Activated T-helper 2 cell treated with anti-CD3 and anti-CD28 coated beads, Interferon-gamma antibody, Interleukin-2, Interleukin-4, amounts not matched to agents 10 μg/mL and 5 μg/mL and 100 μg/mL, durations not matched to agents 14 hours and 24 hours and 36 hours (primary cell): ENCODE measurements around the gene FREM3. TPM values are rescaled to one million over a fixed set of nuclear protein-coding genes. Genes with fewer than 3 reads are reported as not detected.
A peak's percentile ranks its signal among the peaks of the same experiment; 100 is the strongest.
"Not testable (repeated sequence)": the region's sequence is repeated elsewhere in the genome, so short reads cannot be mapped to it uniquely, and the experiment has no call there.

ENCODE experiments used
- DNase-seq: peaks from one replicate; pipeline ENCODE4 v3.0.0; 2021; ENCODE audit warnings: low spot score
- H3K27ac Mint-ChIP-seq: one replicate; pipeline ENCODE4 v1.8.0; 2021; ENCODE audit warnings: mixed read lengths
- H3K27me3 Mint-ChIP-seq: one replicate; pipeline ENCODE4 v1.8.0; 2021; ENCODE audit warnings: low read depth, mixed read lengths
- H3K36me3 Mint-ChIP-seq: one replicate; pipeline ENCODE4 v1.8.0; 2021; ENCODE audit warnings: low read depth, mixed read lengths
- H3K4me1 Mint-ChIP-seq: one replicate; pipeline ENCODE4 v1.8.0; 2021; ENCODE audit warnings: low read depth, mixed read lengths
- H3K4me3 Mint-ChIP-seq: one replicate; pipeline ENCODE4 v1.8.0; 2021; ENCODE audit warnings: low read depth, mild to moderate bottlenecking, moderate library complexity, mixed read lengths
- H3K9me3 Mint-ChIP-seq: one replicate; pipeline ENCODE4 v1.8.0; 2021; ENCODE audit warnings: mixed read lengths
- intact Hi-C: fragments of 100-400 bp; cut with micrococcal nuclease; formaldehyde crosslinking; loops from one replicate; pipeline ENCODE4 v1.15.1; 2023
- total RNA-seq: library from RNA; stranded (reverse); gene quantifications from 2 replicates; pipeline ENCODE4 v1.2.3, GENCODE V29; 2022

The FREM3 gene
- total RNA-seq, 1 donor from 2014 or later: not detected

- no peak for DNase-seq
- peaks cover 19% of the 10 kb centered on the region for H3K4me1 Mint-ChIP-seq
- no peaks in the 10 kb centered on the region for H3K9me3 Mint-ChIP-seq
- no peaks in the 10 kb centered on the region for H3K27me3 Mint-ChIP-seq
- peaks cover 45% of the 10 kb centered on the region for H3K36me3 Mint-ChIP-seq
- no peak overlapping the region for H3K4me3 Mint-ChIP-seq
- no peak overlapping the region for H3K27ac Mint-ChIP-seq
- intact Hi-C loops: loop anchor here (5.0 kb wide), 2 partner anchors 62 to 147 kb away; partner anchors contain the start of gene FREM3
Observed at GRCh38 chr4:143555676-143556075, 144.8 kb downstream of the FREM3 start.

GRCh38 chr4:143554728-143555597, 145.5 kb downstream of the FREM3 start:
- intact Hi-C loops: loop anchor here (5.0 kb wide), 2 partner anchors 62 to 147 kb away; partner anchors contain the start of gene FREM3
- no peak overlapping the region for H3K27ac Mint-ChIP-seq

GRCh38 chr4:143549928-143550327, 150.5 kb downstream of the FREM3 start:
- Mint-ChIP-seq H3K4me3 (no peak overlapping the region), H3K27me3 (no peaks in the 10 kb centered on the region), H3K4me1 (peaks cover 10% of the 10 kb centered on the region), H3K27ac (no peak overlapping the region), H3K36me3 (peaks cover 73% of the 10 kb centered on the region), H3K9me3 (no peaks in the 10 kb centered on the region)
- DNase-seq: no peak
- intact Hi-C loops: no loop called here

More at GRCh38 chr4:143554728-143555597, 145.5 kb downstream of the FREM3 start:
- no peaks in the 10 kb centered on the region for H3K27me3 Mint-ChIP-seq
- peaks cover 46% of the 10 kb centered on the region for H3K36me3 Mint-ChIP-seq
- H3K9me3 Mint-ChIP-seq: no peaks in the 10 kb centered on the region
- peaks cover 16% of the 10 kb centered on the region for H3K4me1 Mint-ChIP-seq
- DNase-seq: no peak
- no peak overlapping the region for H3K4me3 Mint-ChIP-seq

- DNase-seq: no peak
- Mint-ChIP-seq H3K27ac (peak overlapping the region; percentile 47), H3K4me1 (peaks cover 7% of the 10 kb centered on the region), H3K9me3 (peaks cover 9% of the 10 kb centered on the region), H3K4me3 (no peak overlapping the region), H3K27me3 (no peaks in the 10 kb centered on the region), H3K36me3 (peaks cover 80% of the 10 kb centered on the region)
- intact Hi-C loops: no loop called here
Observed at GRCh38 chr4:143539670-143540023, 160.8 kb downstream of the FREM3 start.

- H3K4me3 Mint-ChIP-seq: no peak overlapping the region
- no peaks in the 10 kb centered on the region for H3K27me3 Mint-ChIP-seq
- intact Hi-C loops: no loop called here
- H3K36me3 Mint-ChIP-seq: peaks cover 79% of the 10 kb centered on the region
- peaks cover 9% of the 10 kb centered on the region for H3K9me3 Mint-ChIP-seq
- DNase-seq: no peak
- H3K4me1 Mint-ChIP-seq: peaks cover 7% of the 10 kb centered on the region
- H3K27ac Mint-ChIP-seq: peak overlapping the region; percentile 47
Observed at GRCh38 chr4:143538979-143539669, 161.4 kb downstream of the FREM3 start.

GRCh38 chr4:143531788-143532491, 168.5 kb downstream of the FREM3 start:
- H3K27ac Mint-ChIP-seq: no peak overlapping the region
- no peaks in the 10 kb centered on the region for H3K9me3 Mint-ChIP-seq
- peaks cover 73% of the 10 kb centered on the region for H3K36me3 Mint-ChIP-seq
- H3K4me3 Mint-ChIP-seq: no peak overlapping the region
- H3K4me1 Mint-ChIP-seq: peaks cover 2% of the 10 kb centered on the region
- no peaks in the 10 kb centered on the region for H3K27me3 Mint-ChIP-seq
- DNase-seq: no peak
- intact Hi-C loops: no loop called here

- Mint-ChIP-seq H3K9me3 (no peaks in the 10 kb centered on the region), H3K4me3 (no peak overlapping the region), H3K4me1 (peaks cover 4% of the 10 kb centered on the region), H3K36me3 (peaks cover 72% of the 10 kb centered on the region), H3K27me3 (no peaks in the 10 kb centered on the region), H3K27ac (no peak overlapping the region)
- no peak for DNase-seq
- intact Hi-C loops: no loop called here
Observed at GRCh38 chr4:143531380-143531779, 169.1 kb downstream of the FREM3 start.

- Mint-ChIP-seq H3K36me3 (peaks cover 74% of the 10 kb centered on the region), H3K4me1 (peaks cover 17% of the 10 kb centered on the region)
- H3K27ac Mint-ChIP-seq, H3K27me3 Mint-ChIP-seq, DNase-seq, H3K4me3 Mint-ChIP-seq, intact Hi-C loops, H3K9me3 Mint-ChIP-seq: not testable (repeated sequence)
Observed at GRCh38 chr4:143528046-143528445, 172.4 kb downstream of the FREM3 start.

Other genes with a start within 250 kb of the FREM3 start
- 56.6 and 57.8 TPM in 2 replicates for gene SMARCA5, start 187.0 kb downstream of the FREM3 start, total RNA-seq
- gene GYPE, start 204.9 kb upstream of the FREM3 start, total RNA-seq: 0.21 and 0.25 TPM in 2 replicates